H9 (cell line): Measurements from ENCODE around the gene DAB2IP. TPM values are rescaled to one million over a fixed set of nuclear protein-coding genes. Genes with fewer than 3 reads are reported as not detected.

Experiments
- DNase-seq: peaks from one replicate; pipeline ENCODE4 v3.0.0-alpha.2; 2017
- H2AFZ ChIP-seq: one replicate; pipeline ENCODE4 v1.6.1; 2013; ENCODE audit warnings: mild to moderate bottlenecking, low read length, control low read depth, moderate library complexity
- H2AK5ac ChIP-seq: 2 replicates; pipeline ENCODE4 v1.6.1; 2013; ENCODE audit warnings: low read length, control low read depth, mixed read lengths; ENCODE audit not compliant: insufficient read length
- H2BK120ac ChIP-seq: one replicate; pipeline ENCODE4 v1.6.1; 2013; ENCODE audit warnings: low read depth, mild to moderate bottlenecking, low read length, control low read depth, inconsistent platforms; ENCODE audit not compliant: poor library complexity, severe bottlenecking
- H2BK12ac ChIP-seq: 2 replicates; pipeline ENCODE4 v1.6.1; 2013; ENCODE audit warnings: low read length, control low read depth, mixed read lengths, low read depth; ENCODE audit not compliant: insufficient read length
- H2BK15ac ChIP-seq: 2 replicates; pipeline ENCODE4 v1.6.1; 2013; ENCODE audit warnings: low read depth, low read length, control low read depth
- H2BK20ac ChIP-seq: one replicate; pipeline ENCODE4 v1.6.1; 2013; ENCODE audit warnings: low read depth, mild to moderate bottlenecking, low read length, control low read depth, inconsistent platforms; ENCODE audit not compliant: poor library complexity, severe bottlenecking
- H2BK5ac ChIP-seq: 2 replicates; pipeline ENCODE4 v1.6.1; 2013; ENCODE audit warnings: low read length, control low read depth, mixed read lengths; ENCODE audit not compliant: insufficient read length
- H3K14ac ChIP-seq: 2 replicates; pipeline ENCODE4 v1.6.1; 2013; ENCODE audit warnings: low read length, control low read depth; ENCODE audit not compliant: insufficient read depth
- H3K18ac ChIP-seq: 2 replicates; pipeline ENCODE4 v1.6.1; 2013; ENCODE audit warnings: low read depth, mild to moderate bottlenecking, mixed read lengths, low read length, control low read depth; ENCODE audit not compliant: insufficient read length
- H3K23ac ChIP-seq: 2 replicates; pipeline ENCODE4 v1.6.1; 2013; ENCODE audit warnings: low read length, control low read depth, mixed read lengths, low read depth; ENCODE audit not compliant: insufficient read length
- H3K23me2 ChIP-seq: 2 replicates; pipeline ENCODE4 v1.6.1; 2013; ENCODE audit warnings: low read depth, mild to moderate bottlenecking, mixed read lengths, low read length, control low read depth; ENCODE audit not compliant: insufficient read length, poor library complexity, severe bottlenecking
- H3K27ac ChIP-seq: 2 replicates; pipeline ENCODE4 v1.5.1; 2013; ENCODE audit warnings: low read length, control low read depth, mixed read lengths, low read depth; ENCODE audit not compliant: insufficient read length
- H3K27me3 ChIP-seq: 2 replicates; pipeline ENCODE4 v1.6.1; 2013; ENCODE audit warnings: low read length, control low read depth, inconsistent platforms; ENCODE audit not compliant: insufficient read depth
- H3K4ac ChIP-seq: 2 replicates; pipeline ENCODE4 v1.6.1; 2013; ENCODE audit warnings: low read depth, mild to moderate bottlenecking, control low read depth, inconsistent platforms, low read length, moderate library complexity
- H3K4me1 ChIP-seq: 2 replicates; pipeline ENCODE4 v1.6.1; 2013; ENCODE audit warnings: low read length, control low read depth, inconsistent platforms; ENCODE audit not compliant: insufficient read depth
- H3K4me2 ChIP-seq: 2 replicates; pipeline ENCODE4 v1.6.1; 2013; ENCODE audit warnings: low read length, control low read depth, mixed read lengths; ENCODE audit not compliant: insufficient read length, insufficient read depth
- H3K56ac ChIP-seq: 2 replicates; pipeline ENCODE4 v1.6.1; 2013; ENCODE audit warnings: low read depth, mild to moderate bottlenecking, mixed read lengths, low read length, control low read depth; ENCODE audit not compliant: insufficient read length
- H3K79me1 ChIP-seq: 2 replicates; pipeline ENCODE4 v1.6.1; 2013; ENCODE audit warnings: low read depth, mild to moderate bottlenecking, moderate library complexity, low read length, control low read depth, inconsistent platforms; ENCODE audit not compliant: insufficient read depth, poor library complexity, severe bottlenecking
- H3K79me2 ChIP-seq: 2 replicates; pipeline ENCODE4 v1.6.1; 2013; ENCODE audit warnings: low read length, control low read depth, inconsistent platforms; ENCODE audit not compliant: insufficient read depth
- H3K9ac ChIP-seq: 2 replicates; pipeline ENCODE4 v1.6.1; 2013; ENCODE audit warnings: low read length, control low read depth, mixed read lengths; ENCODE audit not compliant: insufficient read length; ENCODE audit errors: extremely low read depth
- H3K9me3 ChIP-seq: one replicate; pipeline ENCODE4 v1.6.1; 2013; ENCODE audit warnings: low read depth, low read length, inconsistent platforms; ENCODE audit not compliant: control insufficient read depth
- H3T11ph ChIP-seq: one replicate; pipeline ENCODE4 v1.6.1; 2013; ENCODE audit warnings: mild to moderate bottlenecking, low read length, control low read depth, inconsistent platforms
- H4K20me1 ChIP-seq: one replicate; pipeline ENCODE4 v1.6.1; 2013; ENCODE audit not compliant: control insufficient read depth, insufficient read length, insufficient read depth
- H4K5ac ChIP-seq: 2 replicates; pipeline ENCODE4 v1.6.1; 2013; ENCODE audit warnings: low read depth, mild to moderate bottlenecking, mixed read lengths, low read length, control low read depth; ENCODE audit not compliant: insufficient read length
- H4K8ac ChIP-seq: replicated peaks from 2 replicates; pipeline ENCODE4 v1.6.1; 2013; ENCODE audit warnings: low read length, control low read depth, mixed read lengths, low read depth; ENCODE audit not compliant: insufficient read length
- H4K91ac ChIP-seq: 2 replicates; pipeline ENCODE4 v1.6.1; 2013; ENCODE audit warnings: low read depth, mild to moderate bottlenecking, moderate library complexity, mixed read lengths, low read length, control low read depth; ENCODE audit not compliant: insufficient read length
- H3K27ac Mint-ChIP-seq, 3 experiments: 2 replicates in 2 of 3; 3 replicates in 1 of 3; pipeline ENCODE4 v1.8.0; 2020 to 2021; ENCODE audit warnings: mixed read lengths in 3 of 3, mild to moderate bottlenecking in 1 of 3, moderate library complexity in 1 of 3
- H3K27me3 Mint-ChIP-seq: 2 replicates; pipeline ENCODE4 v1.8.0; 2021; ENCODE audit warnings: low read depth, mild to moderate bottlenecking, moderate library complexity, mixed read lengths
- H3K36me3 Mint-ChIP-seq, 3 experiments: 2 replicates in 2 of 3; 3 replicates in 1 of 3; pipeline ENCODE4 v1.8.0; 2020 to 2021; ENCODE audit warnings: low read depth in 3 of 3, mixed read lengths in 3 of 3; ENCODE audit not compliant: insufficient read depth in 1 of 3
- H3K4me1 Mint-ChIP-seq, 2 experiments: 2 replicates each; pipeline ENCODE4 v1.8.0; 2020; ENCODE audit warnings: mixed read lengths in 2 of 2
- H3K4me3 Mint-ChIP-seq, 2 experiments: 2 replicates in 1 of 2; 3 replicates in 1 of 2; pipeline ENCODE4 v1.8.0; 2020 to 2021; ENCODE audit warnings: mild to moderate bottlenecking in 2 of 2, mixed read lengths in 2 of 2, moderate library complexity in 1 of 2
- H3K9me3 Mint-ChIP-seq, 2 experiments: 2 replicates in 1 of 2; 3 replicates in 1 of 2; pipeline ENCODE4 v1.8.0; 2020; ENCODE audit warnings: mild to moderate bottlenecking in 2 of 2, mixed read lengths in 2 of 2, moderate library complexity in 1 of 2
- CTCF ChIP-seq: fragments of 200-600 bp; sonication (generic); conservative IDR thresholded peaks from 3 replicates; pipeline ENCODE4 v1.8.0; 2021; ENCODE audit warnings: antibody characterized with exemption, mild to moderate bottlenecking
- WGBS: extraction: QIAGEN DNeasy Blood & Tissue Kit; methylation state at CpG from one replicate; pipeline ENCODE4 v1.1.7; 2013; ENCODE audit warnings: missing lambda C conversion rate, low lambda C conversion rate, mixed read lengths; ENCODE audit not compliant: insufficient read length; ENCODE audit errors: extremely low coverage; 5-methylcytosine and 5-hydroxymethylcytosine counted together
- total RNA-seq: library from RNA; stranded (reverse); gene quantifications from 2 replicates; pipeline ENCODE4 v1.2.1, GENCODE V29; 2021

DAB2IP gene
- total RNA-seq, 1 experiment from 2014 or later, result 22.6 TPM

- Histone ChIP-seq H4K91ac (no peak overlapping the region), H3K27ac (no peak overlapping the region), H3T11ph (no peak overlapping the region), H2BK15ac (no peak overlapping the region), H3K23ac (no peak overlapping the region), H2AFZ (no peak overlapping the region), H2BK20ac (no peak overlapping the region), H3K27me3 (no peaks in the 10 kb centered on the region), H3K79me1 (no peaks in the 10 kb centered on the region), H3K9me3 (no peaks in the 10 kb centered on the region), H3K4me1 (no peaks in the 10 kb centered on the region), H3K14ac (no peak overlapping the region), H3K9ac (no peak overlapping the region), H2BK5ac (no peak overlapping the region), H3K23me2 (no peaks in the 10 kb centered on the region), H3K56ac (no peak overlapping the region), H3K18ac (no peak overlapping the region), H2BK120ac (no peak overlapping the region), H4K5ac (no peak overlapping the region), H4K8ac (no peak overlapping the region), H3K79me2 (no peaks in the 10 kb centered on the region), H3K4me2 (no peak overlapping the region), H2BK12ac (no peak overlapping the region), H3K4ac (no peak overlapping the region), H4K20me1 (no peaks in the 10 kb centered on the region), H2AK5ac (no peak overlapping the region)
- no peak for TF ChIP-seq CTCF
- DNase-seq, result no peak
- WGBS, result no CpG with 5 or more reads among the region's 16 CpGs
- H3K27ac Mint-ChIP-seq, result no peak overlapping the region
- peaks cover 0 to 11% (median 7%) of the 10 kb centered on the region in 3 experiments; a peak in 3 of 7 replicates for H3K36me3 Mint-ChIP-seq
- no peaks in the 10 kb centered on the region; the same call in 1 of the 2 replicates for H3K27me3 Mint-ChIP-seq
- peaks cover 10 to 13% of the 10 kb centered on the region in 2 experiments for H3K4me1 Mint-ChIP-seq
- H3K9me3 Mint-ChIP-seq, result peaks cover 10 to 11% of the 10 kb centered on the region in 2 experiments
- no peak overlapping the region for H3K4me3 Mint-ChIP-seq
Measured at GRCh38 chr9:121807823-121808278, 156.4 kb downstream of the DAB2IP start.
